ENCODE data around the gene ACADVL.

Gene ACADVL

GRCh38 chr17:7252176-7253043 lies 32.7 kb downstream of the ACADVL start, which contains the start of gene ELP5:
ELP5 (plus strand) TSS chr17:7252215; CDS start chr17:7252551, 336 bp downstream.
- peak; percentile 87 for DNase-seq

- DNase-seq, result no peak
Measured at GRCh38 chr17:7253082-7253481, 33.3 kb downstream of the ACADVL start.

GRCh38 chr17:7254511-7254910 lies 34.8 kb downstream of the ACADVL start:
- no peak for DNase-seq

GRCh38 chr17:7256766-7257456 lies 37.2 kb downstream of the ACADVL start:
- no peak for DNase-seq

- no peak for DNase-seq
Measured at GRCh38 chr17:7258731-7259554, 39.2 kb downstream of the ACADVL start.

GRCh38 chr17:7259555-7259889 lies 39.8 kb downstream of the ACADVL start:
- no peak for DNase-seq

- DNase-seq, result no peak
Measured at GRCh38 chr17:7260151-7260550, 40.4 kb downstream of the ACADVL start.

- DNase-seq, result no peak
Measured at GRCh38 chr17:7260651-7261378, 41.1 kb downstream of the ACADVL start.

GRCh38 chr17:7261379-7262191 lies 41.8 kb downstream of the ACADVL start:
- peak; percentile 49 for DNase-seq

- DNase-seq, result no peak
Measured at GRCh38 chr17:7262192-7262934, 42.6 kb downstream of the ACADVL start, which contains the start of gene CLDN7. CLDN7 (minus strand) TSS chr17:7262478; CDS start chr17:7262043, 435 bp downstream.

GRCh38 chr17:7262935-7263800 lies 43.4 kb downstream of the ACADVL start:
- DNase-seq, result no peak

GRCh38 chr17:7263801-7264078 lies 44.0 kb downstream of the ACADVL start:
- no peak for DNase-seq

GRCh38 chr17:7266784-7267183 lies 47.0 kb downstream of the ACADVL start:
- no peak for DNase-seq

Measured in activated CD4-positive, CD25-positive, alpha-beta regulatory T cell treated with anti-CD3 and anti-CD28 coated beads, Interleukin-2, amount 50 U/mL, for 72 hours (primary cell).